ENCODE results near the gene CACNA1F.
A peak's percentile ranks its signal among the peaks of the same experiment; 100 is the strongest.
"Not testable (repeated sequence)": the region's sequence is repeated elsewhere in the genome, so short reads cannot be mapped to it uniquely, and the experiment has no call there.

CACNA1F gene

GRCh38 chrX:49193542-49193964, 39.6 kb downstream of the CACNA1F start:
- no peak for DNase-seq

DNA sequence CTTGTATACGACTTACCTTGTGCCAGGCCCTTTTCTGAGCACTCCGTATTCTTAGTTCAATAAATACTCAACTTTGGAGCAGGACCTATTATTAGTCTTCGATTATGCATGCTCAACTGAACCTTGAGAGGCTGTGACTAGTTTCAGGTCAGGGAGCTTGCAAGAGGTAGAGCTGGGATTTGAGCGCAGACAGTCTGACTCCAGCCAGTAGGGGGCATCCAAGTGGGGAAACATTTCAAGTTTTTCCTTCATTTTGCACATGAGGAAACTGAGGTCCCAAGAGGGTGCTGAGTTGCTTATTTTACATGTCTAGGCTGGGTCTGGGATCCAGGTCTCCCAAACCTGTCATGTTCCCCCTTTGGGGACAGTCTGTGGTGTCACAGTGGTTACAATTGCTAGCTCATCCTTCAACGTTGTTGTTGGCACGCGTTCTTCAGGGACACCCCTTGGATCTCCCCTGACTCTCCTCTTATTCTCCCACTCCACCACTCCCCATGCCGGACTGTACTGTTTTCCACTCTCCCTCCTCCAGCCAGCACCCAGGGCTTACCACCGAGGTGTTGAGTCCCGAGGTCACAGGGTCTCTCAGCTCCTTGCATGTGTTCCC, 40.3 kb downstream of the CACNA1F start:
- DNase-seq = no peak

DNA sequence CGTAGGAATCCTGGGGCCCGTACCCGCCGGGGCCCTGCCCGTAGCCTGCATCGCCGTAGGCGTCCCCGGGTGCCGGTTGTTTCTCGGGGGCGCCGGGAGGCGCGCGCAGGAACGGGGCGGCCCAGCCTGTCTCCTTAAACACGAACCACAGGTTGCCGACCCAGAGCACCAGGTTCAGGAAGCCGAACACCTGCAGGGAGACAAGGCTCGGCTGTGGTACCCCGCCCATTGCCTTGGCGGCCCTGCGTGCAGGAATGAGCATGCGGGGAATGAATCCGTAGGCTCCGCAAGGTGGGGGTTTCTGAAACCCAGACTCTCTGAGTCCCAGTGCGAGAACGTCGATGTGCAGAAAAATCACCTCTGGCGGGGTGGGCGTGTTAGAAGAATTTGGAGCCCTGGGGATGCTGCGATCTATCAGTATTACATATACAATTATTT, 41.5 kb downstream of the CACNA1F start:
- DNase-seq = no peak

GRCh38 chrX:49190821-49191573, 42.1 kb downstream of the CACNA1F start:
- DNase-seq = peak; percentile 81

GRCh38 chrX:49189606-49190005, 43.5 kb downstream of the CACNA1F start:
- DNase-seq = no peak

- DNase-seq = no peak
These were observed 44.6 kb downstream of the CACNA1F start for GRCh38 chrX:49188468-49189076.

- DNase-seq = no peak
These were observed 45.6 kb downstream of the CACNA1F start for GRCh38 chrX:49187526-49187925.

- DNase-seq = no peak
These were observed 46.1 kb downstream of the CACNA1F start for GRCh38 chrX:49187028-49187394.

DNA sequence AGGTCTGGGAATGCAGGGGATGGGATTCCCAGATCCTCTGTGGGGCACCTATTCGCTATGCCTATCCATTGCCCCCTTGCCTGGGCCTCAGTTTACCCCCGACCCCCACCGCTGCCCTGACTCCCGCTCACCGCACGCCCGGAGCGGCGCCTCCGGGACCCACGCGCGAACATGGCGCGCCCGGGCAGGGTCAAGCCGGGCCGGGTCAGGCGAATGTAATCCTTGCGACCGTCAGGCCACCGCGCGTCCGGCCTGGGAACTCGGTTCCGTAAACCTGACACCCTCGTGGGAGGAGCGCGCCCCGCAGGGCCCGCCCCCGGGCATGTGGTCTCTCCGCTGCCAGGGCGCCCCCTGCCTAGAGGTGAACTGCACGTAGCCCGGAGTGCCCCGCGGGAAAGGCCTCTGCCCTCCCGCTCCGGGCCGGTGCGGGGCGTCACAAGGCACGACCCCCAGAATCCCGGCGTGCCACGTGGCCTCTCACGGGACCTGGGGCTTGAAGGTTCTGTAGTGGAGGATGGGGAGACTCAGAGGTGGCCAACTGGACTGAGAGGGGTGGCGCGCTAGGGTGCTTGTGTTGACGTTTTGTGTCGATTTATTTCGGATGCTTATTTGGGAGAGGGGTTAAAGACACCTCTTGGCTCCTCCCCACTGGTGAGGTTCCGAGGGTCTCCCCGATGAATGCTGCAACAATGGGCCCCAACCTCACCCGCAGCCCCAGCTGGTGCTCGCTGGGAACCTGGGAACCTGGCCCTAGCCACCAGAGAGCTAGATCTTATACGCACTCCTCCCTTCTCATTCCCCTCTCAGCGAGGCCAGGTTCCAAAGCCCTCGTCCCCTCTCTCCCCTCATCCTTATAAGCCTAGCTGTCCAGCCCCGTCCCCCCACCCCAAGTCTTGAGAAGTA, 46.8 kb downstream of the CACNA1F start, which contains the start of gene PRICKLE3:
Gene PRICKLE3, minus strand, starts transcription at position 249 of the 903 bp plus-strand sequence. Its CDS starts 76 bp downstream, at position 173.
- DNase-seq = peak; percentile 7

DNA sequence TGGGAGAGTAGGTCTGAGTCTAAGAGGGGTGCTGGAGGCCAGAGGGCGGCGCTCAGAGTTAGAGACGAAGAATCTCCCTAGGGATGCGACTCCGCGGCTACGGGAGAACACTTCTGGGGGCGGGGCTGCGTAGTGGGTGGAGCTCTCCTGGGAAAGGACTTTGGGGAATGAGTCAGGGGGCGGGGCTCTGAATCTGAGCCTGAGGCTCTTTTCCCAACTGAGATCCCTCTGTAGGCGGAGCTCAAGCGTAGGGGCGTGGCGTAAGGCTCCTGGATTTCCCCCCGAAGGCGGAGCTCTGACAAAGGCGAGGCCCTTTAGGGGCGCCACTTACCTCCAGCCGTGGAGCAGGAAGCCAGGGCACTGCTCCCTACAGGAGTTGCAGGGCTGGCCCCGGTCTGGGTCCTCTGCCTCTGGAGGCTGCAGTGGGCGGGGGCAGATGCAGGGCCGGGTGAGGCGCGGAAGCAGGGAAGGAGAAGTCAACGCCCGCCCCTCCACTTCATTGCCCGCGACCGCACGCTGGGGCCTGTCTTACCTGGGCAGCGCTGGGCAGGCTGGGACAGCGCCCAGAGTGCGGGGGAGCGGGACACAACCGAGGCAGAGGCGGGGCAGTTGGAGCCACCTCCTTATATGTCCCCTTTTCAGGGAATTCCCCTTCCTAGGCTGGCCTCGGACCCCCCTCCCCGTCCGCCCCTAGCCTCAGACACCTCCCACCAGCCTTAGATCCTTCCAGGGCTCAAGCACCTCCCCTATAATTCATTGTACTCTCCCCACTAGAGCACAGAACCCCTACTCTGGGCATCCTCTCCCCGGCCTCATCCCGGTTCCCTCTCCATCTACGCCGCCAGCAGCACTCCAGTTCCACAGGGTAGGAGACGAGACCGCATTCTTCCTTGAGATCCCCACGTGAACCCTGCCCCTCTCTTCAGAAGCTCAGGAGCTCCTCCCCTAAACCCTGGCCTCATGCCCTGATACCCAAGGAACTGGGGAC, 48.6 kb downstream of the CACNA1F start:
- peak; percentile 34 for DNase-seq

GRCh38 chrX:49183701-49184281, 49.3 kb downstream of the CACNA1F start:
- DNase-seq = no peak

DNA sequence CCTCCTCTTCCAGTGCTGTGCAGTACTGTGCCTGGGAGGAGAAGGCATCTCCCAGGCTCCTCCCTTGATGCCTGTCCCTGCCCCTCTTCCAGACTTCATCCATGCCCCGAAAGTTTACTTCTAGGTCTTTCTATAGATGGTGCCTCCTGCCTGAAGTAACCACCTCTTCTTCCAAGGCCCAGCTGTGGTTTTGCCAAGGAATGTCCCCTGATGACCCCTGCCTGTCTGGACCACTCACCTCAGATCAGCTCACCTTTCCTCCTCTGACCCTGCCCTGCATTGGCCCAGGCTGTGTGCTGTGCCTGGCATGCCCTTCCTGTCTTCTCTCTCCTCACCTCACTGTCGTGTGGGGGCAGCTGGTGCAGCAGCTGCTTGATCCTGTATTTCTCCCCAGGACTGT, 53.8 kb downstream of the CACNA1F start:
- no peak for DNase-seq

GRCh38 chrX:49178537-49178936, 54.6 kb downstream of the CACNA1F start:
- no peak for DNase-seq

DNA sequence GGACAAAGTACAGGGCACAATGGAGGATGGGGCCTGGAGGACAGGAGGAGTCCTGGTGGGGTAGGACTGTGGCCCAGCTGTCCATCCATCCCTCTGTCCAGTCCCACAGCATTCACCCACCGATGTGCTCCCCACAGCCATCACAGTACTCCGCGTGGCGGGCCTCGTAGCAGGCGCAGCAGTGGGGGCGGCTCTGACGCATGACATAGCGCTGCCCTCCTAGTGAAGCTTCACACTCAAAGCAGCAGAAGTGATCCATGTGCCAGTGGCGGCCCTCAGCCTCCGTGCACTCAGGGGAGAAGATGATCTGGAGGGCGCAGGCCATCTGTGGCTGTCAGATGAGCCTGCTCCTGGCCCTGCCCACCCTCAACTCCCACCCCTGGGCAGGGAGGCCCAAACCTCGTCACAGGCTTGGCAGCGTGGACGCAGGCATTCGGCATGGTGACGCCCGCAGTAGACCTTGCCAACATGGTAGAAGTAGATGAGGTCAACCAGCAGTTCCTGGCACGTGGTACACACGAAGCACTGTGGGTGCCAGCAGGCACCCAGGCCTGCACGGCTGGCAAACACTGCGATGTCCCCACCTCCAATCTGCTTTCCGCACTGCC, 55.2 kb downstream of the CACNA1F start:
- no peak for DNase-seq

GRCh38 chrX:49177338-49177833, 55.8 kb downstream of the CACNA1F start:
- no peak for DNase-seq

- no peak for DNase-seq
These were observed 56.5 kb downstream of the CACNA1F start for GRCh38 chrX:49176421-49177326.

DNA sequence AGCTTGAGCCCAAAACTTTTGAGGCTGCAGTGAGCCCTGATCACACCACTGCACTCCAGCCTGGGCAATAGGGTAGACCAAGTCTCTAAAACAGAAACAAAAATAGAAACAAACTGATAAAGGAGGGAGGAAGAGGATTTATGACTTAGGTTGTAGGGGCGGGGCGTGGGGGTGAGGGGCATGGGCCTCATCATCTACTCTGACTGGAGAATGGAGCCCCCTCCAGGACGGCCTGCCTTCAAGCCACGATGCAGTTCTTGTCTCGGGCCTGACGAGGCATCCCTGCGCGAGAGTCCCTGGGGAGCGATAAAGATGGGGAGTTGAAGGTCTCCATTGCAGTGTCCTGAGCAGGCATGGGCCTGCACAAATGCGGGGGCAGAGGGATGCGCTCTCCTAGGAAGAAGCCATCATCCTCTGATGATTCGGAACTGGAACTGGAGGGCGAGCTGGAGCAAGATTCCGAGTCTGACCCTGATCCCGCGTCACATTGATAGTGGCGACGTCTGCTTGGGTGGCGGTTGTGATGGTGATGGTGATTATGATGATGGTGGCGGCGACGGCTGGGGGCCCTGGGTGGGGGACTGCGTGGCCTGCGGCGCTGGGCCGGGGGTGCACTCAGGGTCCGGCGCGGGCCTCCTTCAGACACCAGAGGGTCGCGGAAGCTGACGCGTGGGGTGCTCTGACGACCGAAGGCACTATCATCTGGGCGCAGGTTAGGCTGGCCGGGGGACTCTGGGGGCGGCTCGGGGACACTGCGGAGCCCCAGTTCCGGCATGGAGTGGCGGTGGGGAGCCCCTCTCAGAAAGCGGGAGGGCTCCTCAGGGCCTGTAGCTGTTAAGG, 57.5 kb downstream of the CACNA1F start:
- no peak for DNase-seq

DNA sequence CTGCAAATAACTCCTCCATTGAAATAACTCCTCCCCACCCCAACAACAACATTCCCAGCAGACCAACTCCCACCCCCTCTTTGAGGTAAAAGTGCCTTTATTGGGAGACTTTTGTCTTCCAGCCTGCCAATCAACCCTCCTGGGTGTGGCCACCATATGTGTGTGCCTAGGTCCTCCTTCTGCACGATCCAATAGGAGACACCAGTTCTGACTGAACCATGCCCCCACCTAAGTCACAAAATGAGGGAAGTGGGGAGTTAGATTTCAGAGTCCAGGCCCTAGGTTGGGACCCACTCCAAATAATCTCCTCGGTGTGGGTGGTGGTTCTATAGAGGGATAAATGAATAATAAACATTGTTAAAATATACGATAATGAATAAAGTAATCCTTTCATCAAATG, 58.4 kb downstream of the CACNA1F start:
- DNase-seq = no peak

GRCh38 chrX:49173544-49173943, 59.6 kb downstream of the CACNA1F start:
- not testable (repeated sequence) for DNase-seq
